Measurements from ENCODE around the gene DOC2B.
"Not testable (repeated sequence)": the region's sequence is repeated elsewhere in the genome, so short reads cannot be mapped to it uniquely, and the experiment has no call there.

The DOC2B gene

DNA sequence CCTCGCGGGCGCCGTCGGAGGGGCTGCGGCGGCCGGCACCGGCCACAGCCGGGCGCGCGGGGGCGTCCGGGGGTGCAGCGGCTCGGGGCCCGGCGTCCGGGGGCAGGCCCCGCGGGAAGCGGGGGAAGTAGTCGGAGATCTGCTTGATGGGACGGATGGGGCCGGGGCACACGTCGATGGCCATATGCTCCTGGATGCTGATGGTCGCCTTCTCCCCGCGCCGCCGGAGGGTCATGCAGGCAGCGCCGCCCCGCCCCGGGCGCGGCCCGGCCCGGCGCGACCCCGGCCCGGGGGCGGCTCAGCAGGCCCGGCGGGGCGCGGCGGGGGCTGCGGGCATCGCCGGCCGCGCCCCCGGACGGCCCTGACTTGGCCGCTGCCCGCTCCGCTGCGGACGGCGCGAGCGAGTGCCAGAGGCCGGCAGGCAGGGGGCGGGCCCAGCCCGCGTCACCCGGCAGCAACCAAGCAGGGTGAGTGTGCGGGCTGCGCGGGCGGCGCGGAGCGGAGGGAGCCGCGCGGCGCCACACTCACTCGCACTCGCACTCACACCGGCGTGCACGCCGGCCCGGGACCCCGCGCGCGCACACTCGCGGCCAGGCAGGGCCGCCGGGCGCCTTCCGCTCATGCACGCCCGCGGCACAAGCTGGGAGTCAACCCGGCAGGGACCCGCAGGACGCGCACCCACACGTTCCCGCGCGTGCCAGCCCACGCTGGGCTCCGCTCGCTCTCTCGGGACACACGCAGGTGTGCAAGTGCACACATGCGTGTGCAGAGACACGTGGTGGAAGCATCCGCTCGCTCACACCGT is at the start of gene DOC2B:
Gene DOC2B (minus strand): TSS at position 406 of the 805 bp plus-strand sequence. CDS start 171 bp downstream, at position 235.
- DNase-seq = no peak

DNA sequence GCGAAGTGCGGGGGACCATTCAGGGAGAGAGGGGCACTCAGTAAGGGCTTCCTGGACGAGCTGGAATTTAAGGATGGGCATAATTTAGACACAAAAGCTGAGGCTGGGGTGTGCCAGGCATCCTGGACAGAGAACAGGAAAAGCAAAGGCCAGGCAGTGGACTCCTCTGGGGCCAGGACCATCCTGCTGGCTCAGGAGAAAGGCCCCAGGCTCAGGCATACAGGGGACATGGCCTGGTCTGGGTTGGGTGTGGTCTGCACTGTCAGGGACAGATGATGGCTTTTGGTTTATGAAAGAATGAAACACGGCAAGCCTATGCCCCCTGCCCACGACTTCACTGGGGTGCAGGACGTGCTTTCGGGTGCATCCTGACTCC is 48.9 kb upstream of the DOC2B start:
- DNase-seq = no peak

DNA sequence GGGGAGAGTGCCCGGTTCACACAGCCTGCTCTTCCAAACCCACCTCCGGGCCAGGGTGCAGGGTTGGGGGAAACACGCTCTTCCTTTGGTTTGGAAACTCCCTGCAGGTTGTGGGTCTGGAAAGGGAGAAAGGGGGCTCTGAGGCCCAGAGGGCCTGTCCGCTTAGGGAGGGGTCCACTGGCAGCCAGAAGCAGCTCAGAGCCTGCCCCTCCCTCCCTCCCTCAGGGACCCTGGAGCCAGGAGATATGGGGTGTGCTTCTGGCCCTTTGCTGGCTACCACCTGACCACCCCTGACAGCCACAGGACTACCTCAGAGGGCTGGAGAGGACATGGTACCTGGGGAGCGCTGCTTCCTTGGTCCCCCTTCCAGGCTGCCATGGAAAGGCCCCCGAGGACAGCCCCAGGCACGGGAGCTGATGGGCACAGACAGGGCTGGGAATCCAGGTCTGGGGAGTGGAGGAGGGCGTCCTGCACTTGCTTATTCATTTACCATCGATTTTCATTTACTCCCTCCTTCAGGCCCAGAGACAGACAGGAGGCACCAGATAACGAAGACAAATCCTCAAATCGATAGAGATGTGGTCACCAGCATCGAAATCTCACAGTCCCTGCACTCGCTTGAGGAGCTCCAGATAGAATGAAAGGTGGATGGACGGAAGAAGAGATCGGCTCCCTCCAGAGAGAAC is 48.4 kb upstream of the DOC2B start:
- no peak for DNase-seq

DNA sequence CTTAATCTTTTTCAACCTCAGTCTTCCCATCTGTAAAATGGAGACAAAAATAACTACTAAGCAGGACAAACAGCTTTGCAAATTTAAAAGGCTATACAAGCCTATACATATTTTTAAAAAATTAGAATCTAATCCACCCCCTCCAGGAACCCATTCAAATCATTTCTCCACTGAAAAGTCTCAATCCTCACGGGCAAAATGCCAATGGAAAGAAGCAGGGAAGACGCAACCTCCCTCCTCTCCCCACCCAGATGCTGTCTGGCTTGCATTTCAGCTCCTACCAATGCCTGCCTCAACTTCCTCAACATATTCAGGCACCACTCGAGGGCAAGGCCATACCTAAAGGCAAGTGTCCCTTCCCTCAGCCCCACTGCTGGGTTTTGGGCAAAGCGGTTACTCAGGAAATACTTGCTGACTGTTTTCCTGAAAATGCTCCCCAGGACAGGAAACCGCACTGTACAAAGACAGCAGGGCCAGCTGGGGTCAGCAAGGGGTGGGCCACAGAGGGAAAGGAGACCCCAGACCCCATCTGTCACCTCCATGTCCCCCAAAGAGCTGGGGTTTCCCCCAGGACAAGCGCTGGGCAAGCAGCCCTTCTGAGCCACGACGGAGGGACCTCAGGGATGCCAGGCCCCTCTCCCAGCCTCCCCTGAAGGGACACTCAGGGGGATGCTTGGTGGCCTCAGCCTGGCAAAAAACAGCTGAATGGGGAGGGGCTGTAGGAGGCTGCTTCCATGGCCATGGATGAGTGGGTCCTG is 47.7 kb upstream of the DOC2B start:
- DNase-seq = no peak

DNA sequence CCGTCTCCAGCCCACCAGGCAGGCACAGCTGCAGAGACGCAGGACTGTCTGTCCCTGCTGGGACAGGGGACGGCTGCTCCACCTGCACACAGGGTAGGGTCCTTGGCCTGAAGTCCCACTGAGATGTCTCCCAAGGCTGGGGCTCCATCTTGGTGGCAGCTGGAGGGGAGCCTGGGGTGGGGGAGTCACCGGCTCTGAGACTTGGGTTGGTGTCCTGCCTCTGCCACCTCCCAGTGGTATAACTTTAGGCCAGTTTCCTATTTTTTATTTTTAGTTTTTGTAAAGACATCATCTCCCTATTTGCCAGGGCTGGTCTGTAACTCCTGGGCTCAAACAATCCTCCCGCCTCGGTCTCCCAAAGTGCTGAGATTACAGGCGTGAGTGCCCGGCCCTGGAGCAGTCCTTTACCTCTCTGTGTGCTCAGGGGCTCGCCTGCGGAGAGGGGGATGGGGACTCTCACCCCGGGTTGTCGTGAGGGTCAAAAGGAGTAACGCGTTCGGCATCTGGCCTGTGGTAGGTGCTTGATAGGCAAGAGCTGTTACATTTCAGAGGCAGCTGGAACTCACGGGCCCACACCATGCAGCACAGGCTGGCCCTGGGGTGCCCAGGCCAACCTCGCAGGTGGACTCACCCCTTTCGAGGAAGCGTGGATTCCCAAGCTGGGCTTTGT is 46.6 kb upstream of the DOC2B start:
- no peak for DNase-seq

DNA sequence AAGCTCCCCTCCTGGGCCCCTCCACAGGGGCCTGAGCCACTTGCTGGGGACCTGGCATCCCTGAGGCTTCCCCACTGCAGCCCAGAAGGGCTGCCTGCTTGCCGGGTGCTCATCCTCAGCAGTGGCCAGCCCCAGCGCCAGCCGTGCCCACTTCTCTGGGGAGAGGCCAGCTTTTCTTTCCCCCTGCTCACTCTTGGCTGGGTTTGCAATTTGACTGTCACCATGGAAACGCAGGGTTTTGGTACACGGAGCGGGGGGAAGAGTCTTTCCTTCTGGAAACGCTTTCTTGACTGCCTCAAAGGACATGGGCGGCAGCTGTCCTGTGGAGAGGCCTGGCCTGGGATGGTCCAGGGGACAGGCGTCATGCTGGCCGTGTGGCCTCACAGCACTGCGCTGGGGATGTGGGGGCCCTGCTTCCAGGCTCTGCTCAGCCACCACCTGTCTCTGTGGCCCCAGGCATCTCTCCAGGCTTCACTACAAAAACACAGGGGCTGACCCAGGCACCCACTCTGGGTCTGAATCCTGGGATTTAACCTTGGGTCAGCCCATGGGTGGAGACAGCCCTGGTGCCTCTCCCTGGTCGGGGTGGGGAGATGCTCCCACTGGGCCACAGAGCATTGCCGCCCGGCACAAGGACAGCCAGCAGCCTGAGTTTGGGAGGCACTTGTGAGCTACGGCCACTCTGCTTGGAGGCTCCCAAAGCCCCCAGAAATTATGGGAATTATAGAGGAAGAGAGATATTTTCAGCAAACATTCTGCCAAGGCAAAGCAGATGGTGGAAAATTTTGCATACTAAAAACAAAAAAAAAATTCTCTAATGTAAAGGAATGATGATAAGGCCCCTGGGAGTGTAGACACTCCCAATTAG is 45.9 kb upstream of the DOC2B start:
- DNase-seq = no peak

DNA sequence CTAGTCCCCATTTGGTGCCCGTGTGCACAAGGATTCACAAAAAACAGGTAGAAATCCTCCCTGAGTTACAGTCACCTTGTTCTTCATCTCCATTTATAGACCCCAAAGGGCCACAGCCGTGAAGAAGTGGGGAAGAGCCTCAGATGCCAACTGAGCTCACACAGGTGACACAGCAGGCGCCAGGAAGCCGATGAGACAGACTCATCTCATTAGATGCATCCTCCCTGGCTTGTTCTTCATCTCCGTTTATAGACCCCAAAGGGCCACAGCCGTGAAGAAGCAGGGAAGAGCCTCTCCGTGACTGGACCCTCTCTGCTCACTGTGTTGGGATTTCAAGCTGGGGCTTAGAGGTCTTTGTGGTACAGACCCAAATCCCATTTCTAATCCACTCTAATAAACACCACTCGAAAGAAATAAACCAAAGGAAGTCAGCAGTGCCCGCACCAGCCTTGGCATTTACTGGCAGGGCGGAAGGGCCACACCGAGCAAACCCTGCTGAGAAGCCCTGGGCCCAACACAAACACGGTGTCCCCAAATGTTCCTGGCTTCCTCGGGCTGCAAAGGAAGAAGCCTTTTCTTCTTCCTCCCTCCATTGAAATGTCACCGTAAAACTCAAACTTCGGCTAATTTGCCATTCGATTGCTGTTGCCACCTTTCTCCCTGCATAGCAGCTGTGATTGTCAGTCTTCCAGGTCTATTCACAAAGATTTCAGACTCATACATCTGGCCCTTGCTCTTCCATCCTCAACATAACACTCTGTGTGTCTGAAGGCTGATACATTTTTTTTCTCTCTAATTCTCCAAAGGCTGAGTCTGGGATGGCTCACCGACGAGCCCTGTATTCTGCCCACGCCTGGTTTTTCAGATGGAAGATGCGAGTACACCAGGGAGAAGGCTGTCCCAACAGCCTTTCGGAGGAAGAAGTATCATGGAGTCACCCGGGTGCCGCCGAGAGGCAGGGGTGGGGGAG is 44.9 kb upstream of the DOC2B start:
- DNase-seq = no peak

DNA sequence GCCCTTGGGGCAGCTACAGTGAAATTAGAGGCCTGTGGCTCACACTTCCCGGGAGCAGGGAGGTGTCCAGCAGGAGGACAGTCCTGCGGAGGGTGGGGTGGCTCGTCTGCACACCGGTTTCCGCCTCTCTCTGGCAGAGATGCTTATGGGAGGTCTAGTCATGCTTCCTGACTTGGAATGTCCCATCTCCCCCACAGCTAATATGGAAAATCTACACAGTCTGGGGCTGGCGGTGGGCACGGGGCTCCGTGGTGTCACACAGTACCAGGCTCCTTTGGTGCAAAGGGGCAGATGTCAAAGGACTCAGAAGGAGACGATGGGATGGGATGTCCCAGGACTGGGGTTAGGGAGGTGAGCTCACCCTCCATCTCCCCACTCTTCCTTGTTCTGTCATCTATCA is 44.1 kb upstream of the DOC2B start:
- DNase-seq = no peak

DNA sequence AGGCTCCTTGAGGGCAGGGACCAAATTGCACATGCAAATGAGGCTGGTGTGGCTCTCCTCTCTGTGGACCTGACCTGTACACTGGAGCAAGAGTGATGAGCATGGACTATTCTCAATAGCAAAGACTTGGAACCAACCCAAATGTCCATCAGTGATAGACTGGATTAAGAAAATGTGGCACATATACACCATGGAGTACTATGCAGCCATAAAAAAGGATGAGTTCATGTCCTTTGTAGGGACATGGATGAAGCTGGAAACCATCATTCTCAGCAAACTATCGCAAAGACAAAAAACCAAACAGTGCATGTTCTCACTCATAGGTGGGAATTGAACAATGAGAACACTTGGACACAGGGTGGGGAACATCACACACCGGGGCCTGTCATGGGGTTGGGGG is 43.1 kb upstream of the DOC2B start:
- DNase-seq = not testable (repeated sequence)

DNA sequence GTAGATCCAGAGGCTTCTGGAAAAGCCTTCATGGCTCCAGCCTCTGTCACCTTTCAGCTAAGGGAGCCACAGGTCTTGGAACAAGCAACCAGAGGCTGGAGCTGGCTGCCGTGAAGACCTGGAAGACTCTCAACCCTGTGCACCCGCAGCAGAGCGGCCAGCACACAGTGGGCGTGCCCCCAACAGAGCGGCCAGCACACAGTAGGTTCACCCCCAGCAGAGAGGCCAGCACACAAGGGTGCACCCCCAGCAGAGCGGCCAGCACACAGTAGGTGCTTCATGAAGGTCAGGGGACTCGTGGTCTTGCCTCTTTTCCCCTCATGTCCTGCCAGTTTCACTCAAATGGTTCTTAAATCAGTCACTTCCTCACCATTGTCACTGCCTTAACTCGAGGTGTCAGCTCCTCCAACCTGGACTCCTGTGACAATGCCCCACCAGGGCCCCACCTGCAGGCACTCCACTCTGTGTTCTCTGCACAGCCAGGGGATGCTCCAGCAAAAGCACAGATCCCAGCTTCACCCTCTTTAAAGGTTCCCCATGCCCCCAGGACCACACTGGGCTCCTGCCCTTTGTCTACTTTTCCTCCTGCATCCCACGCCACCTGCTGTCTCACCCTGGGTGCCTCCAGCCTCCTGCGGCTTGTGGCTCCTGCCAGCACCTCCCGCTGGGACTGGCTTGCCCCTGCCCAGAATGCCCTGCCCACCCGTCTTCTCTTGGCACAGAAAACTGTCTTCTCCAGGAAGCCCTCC is 42.4 kb upstream of the DOC2B start:
- no peak for DNase-seq

DNA sequence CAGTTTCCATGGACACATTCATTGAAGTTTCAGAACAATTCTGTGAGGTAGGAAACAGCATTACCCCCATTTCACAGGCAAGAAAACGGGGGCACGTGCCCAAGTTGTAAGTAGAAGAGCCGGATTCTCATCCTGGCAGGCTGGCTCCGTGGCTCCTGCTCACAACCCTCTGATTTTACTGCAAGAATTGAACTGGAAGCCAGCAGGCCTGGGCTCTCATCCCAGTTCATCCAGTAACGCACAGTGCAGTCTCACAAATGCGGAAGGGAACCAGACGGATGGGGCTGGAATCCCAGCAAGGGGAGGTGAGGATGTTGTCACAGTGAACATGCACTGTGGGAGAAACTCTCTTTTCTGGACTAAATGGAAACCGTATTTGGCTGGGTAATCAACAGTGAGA is 40.7 kb upstream of the DOC2B start:
- no peak for DNase-seq

DNA sequence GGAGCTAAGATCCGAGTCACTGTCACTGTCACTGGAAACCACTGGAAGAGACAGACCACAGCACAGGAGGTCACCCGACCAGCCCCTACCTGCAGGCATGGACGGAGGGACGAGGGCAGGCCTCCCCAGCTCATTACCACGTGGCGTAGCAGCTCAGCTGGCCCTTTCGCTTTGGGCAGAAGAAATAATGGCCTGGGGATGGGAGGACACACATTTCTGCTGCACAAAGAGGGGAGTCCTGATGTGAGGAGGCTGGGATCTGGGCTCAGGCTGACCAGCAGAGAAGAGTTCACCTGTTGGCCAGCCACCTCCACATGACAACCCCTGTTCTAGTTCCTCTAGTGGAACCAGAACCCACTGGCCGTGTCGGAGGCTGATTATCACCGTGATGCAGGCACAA is 38.2 kb upstream of the DOC2B start:
- DNase-seq = no peak

DNA sequence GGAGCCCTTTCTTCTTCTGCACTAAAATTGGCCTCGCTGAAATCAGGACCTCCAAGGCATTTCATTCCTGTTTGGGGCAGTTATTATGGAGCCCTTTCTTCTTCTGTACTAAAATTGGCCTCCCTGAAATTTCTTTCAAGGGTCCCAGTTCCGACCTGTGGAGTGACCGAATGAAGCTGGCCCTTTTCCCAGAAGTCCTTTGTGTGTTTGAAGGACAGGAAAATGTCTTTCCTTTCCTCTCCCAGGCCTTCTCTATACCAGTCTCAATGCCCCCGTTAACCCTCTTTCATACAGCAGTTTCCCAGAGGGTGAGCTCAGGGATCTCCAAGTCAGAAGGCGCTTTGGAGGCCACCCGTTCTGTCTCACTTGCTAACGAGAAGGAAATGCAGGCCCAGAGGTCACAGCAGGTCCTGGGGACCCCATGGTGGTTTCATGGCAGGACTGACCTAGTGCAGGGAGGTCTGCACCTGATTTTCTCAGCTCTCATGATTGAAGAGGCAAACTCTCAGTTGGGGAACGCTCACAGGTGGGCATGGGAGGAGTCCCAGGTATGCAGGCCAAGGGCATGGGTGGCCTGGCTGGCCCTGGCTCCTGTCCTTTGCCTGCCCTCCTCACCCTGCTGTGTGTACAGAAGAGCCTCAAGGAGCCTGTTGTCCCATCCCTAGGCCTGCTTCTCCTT is 37.1 kb upstream of the DOC2B start:
- no peak for DNase-seq

DNA sequence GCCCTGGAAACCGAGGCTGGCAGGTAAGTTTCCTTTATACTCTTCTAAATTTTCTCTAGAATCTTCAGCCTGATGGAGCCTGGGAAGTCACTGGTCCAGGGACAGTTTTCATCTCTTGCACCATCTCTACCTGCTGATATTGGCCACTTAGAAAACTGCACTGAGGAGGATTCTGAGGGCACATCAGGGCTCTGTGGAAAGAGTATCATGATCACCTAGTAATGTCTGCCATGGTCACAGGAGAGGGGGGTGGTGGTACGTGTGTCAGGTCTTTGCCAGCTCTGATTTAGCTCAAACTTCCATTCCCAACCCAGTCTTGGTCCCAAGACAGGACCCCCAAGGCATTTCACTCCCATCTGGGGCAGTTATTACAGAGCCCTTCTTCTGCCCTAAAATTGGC is 35.2 kb upstream of the DOC2B start:
- no peak for DNase-seq

DNA sequence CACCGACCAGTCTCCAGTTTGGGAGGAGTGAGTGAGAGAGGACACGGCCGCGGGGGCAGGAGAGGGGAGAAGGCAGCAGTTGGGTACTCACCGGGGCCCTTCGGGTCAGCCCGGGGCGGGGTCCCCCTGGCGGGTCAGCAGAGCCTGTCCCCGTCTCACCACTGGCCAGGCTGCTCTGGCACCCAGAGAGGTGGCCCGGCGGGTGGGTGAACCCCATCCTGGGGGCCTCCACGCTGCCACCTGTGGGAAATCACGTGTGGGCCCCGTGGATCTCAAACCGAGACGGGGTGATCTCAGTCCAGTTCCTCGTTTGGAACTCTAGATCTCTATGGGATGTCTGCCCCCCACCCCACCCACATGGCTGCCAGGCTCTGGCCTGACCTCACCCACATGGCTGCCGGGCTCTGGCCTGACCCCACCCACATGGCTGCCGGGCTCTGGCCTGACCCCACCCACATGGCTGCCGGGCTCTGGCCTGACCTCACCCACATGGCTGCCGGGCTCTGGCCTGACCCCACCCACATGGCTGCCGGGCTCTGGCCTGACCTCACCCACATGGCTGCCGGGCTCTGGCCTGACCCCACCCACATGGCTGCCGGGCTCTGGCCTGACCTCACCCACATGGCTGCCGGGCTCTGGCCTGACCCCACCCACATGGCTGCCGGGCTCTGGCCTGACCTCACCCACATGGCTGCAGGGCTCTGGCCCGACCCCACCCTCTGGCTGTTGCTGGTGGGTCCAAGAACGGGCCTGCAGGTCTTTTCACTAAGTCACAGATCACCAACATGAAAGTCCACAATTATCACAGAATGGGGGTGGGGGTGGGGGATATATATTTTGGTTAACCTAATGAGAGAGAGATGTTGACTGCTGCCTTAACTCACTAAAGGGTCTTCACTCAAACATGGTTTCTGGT is 34.4 kb upstream of the DOC2B start:
- DNase-seq = not testable (repeated sequence)

DNA sequence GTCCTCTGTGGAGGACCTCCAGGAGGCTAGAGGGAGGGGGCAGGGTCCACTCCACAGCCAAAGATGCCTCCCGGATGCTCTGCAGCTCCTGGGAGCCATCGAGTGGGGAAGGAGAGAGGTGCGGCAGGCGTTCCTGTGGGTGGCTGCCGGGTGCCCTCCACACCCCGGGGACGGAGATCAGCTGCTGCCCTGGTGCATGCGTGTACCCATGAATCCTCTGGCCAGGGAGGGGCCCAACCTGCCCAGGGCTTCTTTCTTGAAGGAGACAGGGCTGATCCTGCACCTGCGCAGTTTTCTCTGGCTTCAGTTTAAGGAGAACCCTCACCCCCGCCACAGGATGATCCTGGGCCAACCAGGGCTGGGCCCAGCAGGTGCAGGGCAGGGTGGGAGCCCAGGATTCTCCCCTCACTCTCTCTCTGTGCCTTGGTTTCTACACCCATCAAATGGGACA is 33.5 kb upstream of the DOC2B start:
- DNase-seq = no peak

DNA sequence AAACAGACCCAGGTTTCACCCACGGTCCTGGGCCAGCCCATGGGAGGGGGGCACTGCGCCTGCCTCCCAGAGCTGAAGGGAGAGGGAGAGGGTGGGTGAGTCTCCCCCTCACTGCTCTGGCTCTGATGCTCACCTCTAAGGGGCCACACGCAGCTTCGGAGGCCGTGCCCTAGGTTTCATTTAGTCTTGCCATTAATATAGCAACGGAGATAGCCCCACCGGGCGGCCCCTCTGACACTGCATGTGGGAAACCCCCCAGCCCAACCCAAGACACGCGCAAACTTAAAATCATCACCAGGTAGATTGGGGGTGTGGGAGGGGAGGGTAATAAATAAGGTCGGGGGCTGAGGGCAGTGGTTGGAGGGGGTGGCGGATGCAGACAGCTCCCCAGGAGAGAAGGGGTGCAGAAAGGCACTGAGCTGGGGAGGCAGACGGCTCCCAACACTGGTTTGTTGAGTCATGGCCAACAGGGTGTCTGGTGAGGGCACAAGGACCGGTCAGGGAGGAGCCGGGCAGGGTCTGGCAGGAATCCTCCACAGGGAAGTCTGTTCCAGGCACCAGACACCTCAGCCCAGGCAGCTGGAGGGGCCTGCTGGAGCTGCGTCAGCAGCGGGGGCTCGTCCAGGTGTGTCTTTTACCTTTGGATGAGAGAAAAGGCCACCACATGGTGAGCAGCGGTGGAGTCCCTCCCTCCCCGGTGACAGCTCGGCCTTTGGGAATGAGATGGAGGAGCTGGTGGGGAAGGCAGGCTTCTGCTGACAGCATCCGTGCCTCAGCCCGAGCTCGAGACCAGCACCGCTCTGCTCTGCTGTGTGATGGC is 32.0 kb upstream of the DOC2B start:
- DNase-seq = no peak

DNA sequence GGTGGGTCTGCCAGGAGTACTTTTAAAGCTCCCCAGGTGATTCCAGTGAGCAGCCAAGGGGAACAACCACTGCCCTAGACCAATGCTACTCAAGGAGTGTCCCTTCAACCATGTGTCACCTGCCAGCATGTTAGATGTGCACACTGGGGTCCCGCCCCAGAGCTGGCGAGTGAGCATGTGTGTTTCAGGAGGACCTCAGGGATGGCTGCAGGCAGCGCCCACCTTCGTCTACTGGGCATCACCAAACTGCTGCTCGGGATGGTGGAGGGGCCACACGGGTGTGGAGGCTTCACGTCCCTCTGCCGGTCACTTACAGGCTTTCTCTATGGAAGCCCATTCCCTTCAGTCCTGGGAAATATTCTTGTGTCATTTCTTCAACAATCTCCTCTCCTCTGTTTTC is 29.0 kb upstream of the DOC2B start:
- DNase-seq = no peak

Measured in NCI-H526 treated with DMSO at 0.1 percent for 48 hours (cell line).